Neural crest cell (in vitro differentiated cells): ENCODE results near the gene IFITM5. TPM values are rescaled to one million over a fixed set of nuclear protein-coding genes. Genes with fewer than 3 reads are reported as not detected.

Source experiments
- DNase-seq: peaks from one replicate; pipeline ENCODE4 v3.0.0; 2021; ENCODE audit warnings: low read depth, mixed read lengths, low spot score
- H3K27ac Mint-ChIP-seq: one replicate; pipeline ENCODE4 v1.8.0; 2021; ENCODE audit warnings: mild to moderate bottlenecking, mixed read lengths; ENCODE audit not compliant: unreplicated experiment
- H3K27me3 Mint-ChIP-seq: 2 replicates; pipeline ENCODE4 v1.8.0; 2021; ENCODE audit warnings: low read depth, mild to moderate bottlenecking, mixed read lengths
- H3K36me3 Mint-ChIP-seq: 2 replicates; pipeline ENCODE4 v1.8.0; 2021; ENCODE audit warnings: low read depth, mild to moderate bottlenecking, mixed read lengths
- H3K4me1 Mint-ChIP-seq: 2 replicates; pipeline ENCODE4 v1.8.0; 2021; ENCODE audit warnings: mixed read lengths
- H3K4me3 Mint-ChIP-seq: one replicate; pipeline ENCODE4 v1.8.0; 2021; ENCODE audit warnings: mild to moderate bottlenecking, mixed read lengths
- H3K9me3 Mint-ChIP-seq: 2 replicates; pipeline ENCODE4 v1.8.0; 2021; ENCODE audit warnings: mixed read lengths
- total RNA-seq: library from RNA; stranded (reverse); gene quantifications from 2 replicates; pipeline ENCODE4 v1.2.1, GENCODE V29; 2021
- TF ChIP-seq, protein P1 (sequence below): fragments of 200-600 bp; sonication (generic); conservative IDR thresholded peaks from 2 replicates; pipeline ENCODE4 v1.5.0; 2021; ENCODE audit warnings: antibody characterized with exemption, mild to moderate bottlenecking

The IFITM5 gene
- total RNA-seq, 1 donor from 2014 or later: not detected

- H3K36me3 Mint-ChIP-seq: no peaks in the 10 kb centered on the region
- TF ChIP-seq, protein P1, sequence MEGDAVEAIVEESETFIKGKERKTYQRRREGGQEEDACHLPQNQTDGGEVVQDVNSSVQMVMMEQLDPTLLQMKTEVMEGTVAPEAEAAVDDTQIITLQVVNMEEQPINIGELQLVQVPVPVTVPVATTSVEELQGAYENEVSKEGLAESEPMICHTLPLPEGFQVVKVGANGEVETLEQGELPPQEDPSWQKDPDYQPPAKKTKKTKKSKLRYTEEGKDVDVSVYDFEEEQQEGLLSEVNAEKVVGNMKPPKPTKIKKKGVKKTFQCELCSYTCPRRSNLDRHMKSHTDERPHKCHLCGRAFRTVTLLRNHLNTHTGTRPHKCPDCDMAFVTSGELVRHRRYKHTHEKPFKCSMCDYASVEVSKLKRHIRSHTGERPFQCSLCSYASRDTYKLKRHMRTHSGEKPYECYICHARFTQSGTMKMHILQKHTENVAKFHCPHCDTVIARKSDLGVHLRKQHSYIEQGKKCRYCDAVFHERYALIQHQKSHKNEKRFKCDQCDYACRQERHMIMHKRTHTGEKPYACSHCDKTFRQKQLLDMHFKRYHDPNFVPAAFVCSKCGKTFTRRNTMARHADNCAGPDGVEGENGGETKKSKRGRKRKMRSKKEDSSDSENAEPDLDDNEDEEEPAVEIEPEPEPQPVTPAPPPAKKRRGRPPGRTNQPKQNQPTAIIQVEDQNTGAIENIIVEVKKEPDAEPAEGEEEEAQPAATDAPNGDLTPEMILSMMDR: no peak
- peak overlapping the region; percentile 47 for H3K4me3 Mint-ChIP-seq
- no peak for DNase-seq
- H3K9me3 Mint-ChIP-seq: no peaks in the 10 kb centered on the region
- peaks cover 16% of the 10 kb centered on the region for H3K4me1 Mint-ChIP-seq
- no peak overlapping the region for H3K27ac Mint-ChIP-seq
- peaks cover 13% of the 10 kb centered on the region for H3K27me3 Mint-ChIP-seq
Observed at GRCh38 chr11:285021-285893, 14.1 kb downstream of the IFITM5 start.

- DNase-seq: no peak
- Mint-ChIP-seq H3K27ac (no peak overlapping the region), H3K4me3 (no peak overlapping the region), H3K36me3 (no peaks in the 10 kb centered on the region), H3K4me1 (peaks cover 16% of the 10 kb centered on the region), H3K27me3 (peaks cover 13% of the 10 kb centered on the region), H3K9me3 (no peaks in the 10 kb centered on the region)
- TF ChIP-seq, protein P1: no peak
Observed at GRCh38 chr11:284105-285020, 15.0 kb downstream of the IFITM5 start.

DNA sequence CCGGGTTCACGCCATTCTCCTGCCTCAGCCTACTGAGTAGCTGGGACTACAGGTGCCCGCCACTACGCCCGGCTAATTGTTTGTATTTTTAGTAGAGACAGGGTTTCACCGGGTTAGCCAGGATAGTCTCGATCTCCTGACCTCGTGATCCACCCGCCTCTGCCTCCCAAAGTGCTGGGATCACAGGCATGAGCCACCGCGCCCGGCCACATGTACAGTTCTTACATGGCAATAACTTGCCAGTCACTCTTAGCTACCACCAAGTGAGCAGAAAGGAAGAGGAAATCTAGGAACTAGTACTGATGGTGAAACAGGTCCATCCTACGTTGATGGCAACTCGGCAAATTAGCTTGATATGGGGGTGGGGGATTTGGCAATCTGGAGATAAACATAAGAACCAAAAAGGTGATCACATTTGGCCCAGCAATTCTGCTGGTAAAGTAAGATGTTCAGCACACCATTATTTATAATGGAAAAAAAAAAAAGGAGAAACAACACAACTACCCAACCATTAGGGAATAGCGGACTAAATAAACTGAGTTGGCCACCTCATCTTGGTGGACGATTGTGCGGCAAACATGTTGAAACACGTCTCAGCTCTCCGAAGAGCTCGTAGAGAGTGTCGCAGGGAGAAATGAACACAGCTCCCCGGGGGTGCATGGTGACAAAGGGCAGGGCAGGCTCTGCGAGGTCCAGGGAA is 15.8 kb downstream of the IFITM5 start:
- TF ChIP-seq, protein P1: no peak
- no peak for DNase-seq
- no peaks in the 10 kb centered on the region for H3K9me3 Mint-ChIP-seq
- H3K36me3 Mint-ChIP-seq: no peaks in the 10 kb centered on the region
- peaks cover 13% of the 10 kb centered on the region for H3K27me3 Mint-ChIP-seq
- no peak overlapping the region for H3K27ac Mint-ChIP-seq
- peaks cover 16% of the 10 kb centered on the region for H3K4me1 Mint-ChIP-seq
- H3K4me3 Mint-ChIP-seq: peak overlapping the region; percentile 31

DNA sequence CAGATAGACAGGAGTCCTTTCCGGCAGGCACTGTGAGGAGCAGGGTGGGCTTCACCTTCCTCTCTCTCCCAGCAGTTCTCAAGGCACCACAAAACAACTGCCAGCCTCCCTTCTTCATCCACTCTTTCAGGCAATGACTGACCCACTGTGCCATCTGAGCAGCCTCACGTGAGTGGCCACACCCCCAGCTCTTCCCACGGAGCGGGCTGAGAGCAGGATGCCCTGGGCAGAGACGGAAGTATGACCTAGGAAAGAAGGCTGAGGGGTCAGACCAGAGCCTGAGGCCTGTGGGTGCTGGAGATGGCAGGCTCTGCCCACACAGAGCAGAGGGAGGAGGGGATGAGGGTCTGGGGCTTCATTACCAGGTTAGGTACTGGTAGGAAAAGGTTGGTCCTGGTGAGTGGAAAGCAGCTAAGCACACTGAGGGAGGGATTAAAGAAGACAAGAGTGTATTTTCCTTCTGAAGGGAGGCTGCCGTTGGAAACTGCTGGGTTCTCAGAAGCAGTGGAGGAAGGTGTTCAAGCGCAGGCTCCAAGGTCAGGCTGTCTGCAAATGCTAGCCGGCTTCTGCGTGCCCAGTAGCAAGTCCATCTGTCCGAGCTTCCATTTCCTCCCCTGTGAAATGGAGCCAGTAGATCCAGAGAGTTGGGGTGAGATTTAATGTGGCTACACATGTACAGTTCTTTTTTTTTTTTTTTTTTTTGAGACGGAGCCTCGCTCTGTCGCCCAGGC is 16.5 kb downstream of the IFITM5 start:
- no peak for DNase-seq
- no peaks in the 10 kb centered on the region for H3K36me3 Mint-ChIP-seq
- TF ChIP-seq, protein P1: no peak
- no peaks in the 10 kb centered on the region for H3K9me3 Mint-ChIP-seq
- no peak overlapping the region for H3K4me3 Mint-ChIP-seq
- peaks cover 7% of the 10 kb centered on the region for H3K27me3 Mint-ChIP-seq
- peak overlapping the region; percentile 83 for H3K27ac Mint-ChIP-seq
- peaks cover 16% of the 10 kb centered on the region for H3K4me1 Mint-ChIP-seq
